ENCODE data around the gene SEC62.

SEC62 gene

GRCh38 chr3:169948559-169949448, 17.8 kb upstream of the SEC62 start:
- in situ Hi-C loops (cut with MboI; ENCODE audit: low sequenced_read_pairs, unreplicated experiment), result no loop called here
- TF ChIP-seq CTCF (IDR thresholded peaks at IDR 0.05; ENCODE audit: borderline replicate concordance, control extremely low read depth, extremely low read depth, insufficient read depth, missing control alignments), result no peak
- DNase-seq (ENCODE audit: low spot score), result no peak

- in situ Hi-C loops (cut with MboI; ENCODE audit: low sequenced_read_pairs, unreplicated experiment), result no loop called here
- no peak for TF ChIP-seq CTCF (IDR thresholded peaks at IDR 0.05; ENCODE audit: borderline replicate concordance, control extremely low read depth, extremely low read depth, insufficient read depth, missing control alignments)
- DNase-seq (ENCODE audit: low spot score), result no peak
Measured at GRCh38 chr3:169952045-169952444, 14.6 kb upstream of the SEC62 start.

- no peak for TF ChIP-seq CTCF (IDR thresholded peaks at IDR 0.05; ENCODE audit: borderline replicate concordance, control extremely low read depth, extremely low read depth, insufficient read depth, missing control alignments)
- DNase-seq (ENCODE audit: low spot score), result no peak
- in situ Hi-C loops (cut with MboI; ENCODE audit: low sequenced_read_pairs, unreplicated experiment), result no loop called here
Measured at GRCh38 chr3:169953462-169954141, 13.0 kb upstream of the SEC62 start.

- no peak for TF ChIP-seq CTCF (IDR thresholded peaks at IDR 0.05; ENCODE audit: borderline replicate concordance, control extremely low read depth, extremely low read depth, insufficient read depth, missing control alignments)
- peak; percentile 56 for DNase-seq (ENCODE audit: low spot score)
- in situ Hi-C loops (cut with MboI; ENCODE audit: low sequenced_read_pairs, unreplicated experiment), result no loop called here
Measured at GRCh38 chr3:169954142-169954756, 12.4 kb upstream of the SEC62 start.

GRCh38 chr3:169955406-169955805, 11.2 kb upstream of the SEC62 start:
- TF ChIP-seq CTCF (IDR thresholded peaks at IDR 0.05; ENCODE audit: borderline replicate concordance, control extremely low read depth, extremely low read depth, insufficient read depth, missing control alignments), result no peak
- in situ Hi-C loops (cut with MboI; ENCODE audit: low sequenced_read_pairs, unreplicated experiment), result no loop called here
- no peak for DNase-seq (ENCODE audit: low spot score)

- in situ Hi-C loops (cut with MboI; ENCODE audit: low sequenced_read_pairs, unreplicated experiment), result no loop called here
- no peak for DNase-seq (ENCODE audit: low spot score)
- no peak for TF ChIP-seq CTCF (IDR thresholded peaks at IDR 0.05; ENCODE audit: borderline replicate concordance, control extremely low read depth, extremely low read depth, insufficient read depth, missing control alignments)
Measured at GRCh38 chr3:169964176-169964575, 2.4 kb upstream of the SEC62 start.
